DMS53 (cell line): ENCODE results near the gene MBD3L3.
"Not testable (repeated sequence)": the region's sequence is repeated elsewhere in the genome, so short reads cannot be mapped to it uniquely, and the experiment has no call there.

Source experiments
- DNase-seq: peaks from one replicate; lab custom pipeline; 2025; lab: John Stamatoyannopoulos, UW

MBD3L3 gene

GRCh38 chr19:7063339-7063738, 4.9 kb upstream of the MBD3L3 start:
- no peak for DNase-seq

DNA sequence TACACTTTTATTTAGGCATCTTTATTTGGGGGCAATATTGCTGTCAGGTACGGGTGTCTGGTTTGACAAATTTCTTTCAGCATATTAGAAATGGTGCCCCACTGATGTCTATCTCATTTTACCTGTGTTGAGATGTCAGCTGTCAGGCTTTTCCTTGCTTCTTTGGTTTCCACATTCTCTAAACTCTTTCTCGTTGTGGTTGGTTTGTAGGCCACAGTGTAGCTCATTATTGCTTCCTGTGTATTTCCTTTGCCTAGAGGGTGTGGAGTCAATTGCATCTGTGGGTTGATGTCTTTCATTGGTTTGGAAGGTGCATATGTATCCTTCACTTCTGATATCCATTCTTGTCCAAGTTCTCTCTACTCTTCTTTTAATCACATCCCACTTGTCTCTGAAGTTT, 1.5 kb upstream of the MBD3L3 start:
- DNase-seq = not testable (repeated sequence)

GRCh38 chr19:7056371-7056770, 2.1 kb downstream of the MBD3L3 start:
- DNase-seq = not testable (repeated sequence)

DNA sequence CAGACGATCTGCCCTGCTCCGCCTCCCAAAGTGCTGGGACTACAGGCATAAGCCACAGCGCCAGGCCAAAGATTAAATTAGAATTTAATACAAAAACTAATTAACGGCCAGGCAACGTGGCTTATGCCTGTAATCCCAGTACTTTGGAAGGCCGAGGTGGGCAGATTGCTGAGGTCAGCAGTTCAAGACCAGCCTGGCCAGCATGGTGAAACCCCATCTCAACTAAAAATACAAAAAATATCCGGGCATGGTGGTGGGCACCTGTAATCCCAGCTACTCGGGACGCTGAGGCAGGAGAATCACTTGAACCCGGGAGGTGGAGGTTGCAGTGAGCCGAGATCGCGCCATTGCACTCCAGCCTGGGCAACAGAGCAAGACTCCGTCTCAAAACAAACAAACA, 2.8 kb downstream of the MBD3L3 start:
- not testable (repeated sequence) for DNase-seq

DNA sequence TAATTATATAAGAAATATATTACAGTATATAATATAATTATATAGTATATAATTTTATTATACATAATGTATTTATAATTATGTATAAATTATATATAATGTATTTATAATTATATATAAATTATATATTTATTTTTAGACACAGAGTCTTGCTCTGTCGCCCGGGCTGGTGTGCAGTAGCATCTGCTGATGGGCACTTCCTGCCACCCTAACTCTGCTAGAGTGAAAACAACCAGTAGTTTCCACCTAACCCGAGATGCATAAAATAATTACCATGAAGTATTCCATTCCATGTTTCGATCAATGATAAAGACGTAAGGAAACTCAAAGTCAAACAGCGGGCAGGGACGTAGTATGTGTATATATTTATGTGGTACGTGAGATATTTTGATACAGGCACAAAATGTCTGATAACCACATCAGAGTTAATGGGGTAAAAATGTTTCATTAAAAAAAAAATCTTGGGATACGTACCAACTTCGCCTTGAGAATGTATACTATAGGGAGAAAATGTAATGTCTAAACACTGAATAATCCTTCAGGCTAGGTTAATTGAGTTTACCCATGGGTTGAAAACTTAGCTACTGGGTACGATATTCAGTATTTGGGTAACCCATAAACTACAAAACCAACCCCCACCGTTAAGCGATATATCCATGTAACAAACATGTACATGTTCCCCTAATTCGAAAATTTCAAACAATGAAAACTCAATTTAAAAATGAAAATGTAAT, 3.7 kb downstream of the MBD3L3 start:
- DNase-seq = not testable (repeated sequence)

DNA sequence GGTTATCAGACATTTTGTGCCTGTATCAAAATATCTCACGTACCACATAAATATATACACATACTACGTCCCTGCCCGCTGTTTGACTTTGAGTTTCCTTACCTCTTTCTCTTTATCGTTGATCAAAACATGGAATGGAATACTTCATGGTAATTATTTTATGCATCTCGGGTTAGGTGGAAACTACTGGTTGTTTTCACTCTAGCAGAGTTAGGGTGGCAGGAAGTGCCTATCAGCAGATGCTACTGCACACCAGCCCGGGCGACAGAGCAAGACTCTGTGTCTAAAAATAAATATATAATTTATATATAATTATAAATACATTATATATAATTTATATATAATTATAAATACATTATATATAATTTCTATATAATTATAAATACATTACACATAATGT, 5.6 kb downstream of the MBD3L3 start:
- not testable (repeated sequence) for DNase-seq

DNA sequence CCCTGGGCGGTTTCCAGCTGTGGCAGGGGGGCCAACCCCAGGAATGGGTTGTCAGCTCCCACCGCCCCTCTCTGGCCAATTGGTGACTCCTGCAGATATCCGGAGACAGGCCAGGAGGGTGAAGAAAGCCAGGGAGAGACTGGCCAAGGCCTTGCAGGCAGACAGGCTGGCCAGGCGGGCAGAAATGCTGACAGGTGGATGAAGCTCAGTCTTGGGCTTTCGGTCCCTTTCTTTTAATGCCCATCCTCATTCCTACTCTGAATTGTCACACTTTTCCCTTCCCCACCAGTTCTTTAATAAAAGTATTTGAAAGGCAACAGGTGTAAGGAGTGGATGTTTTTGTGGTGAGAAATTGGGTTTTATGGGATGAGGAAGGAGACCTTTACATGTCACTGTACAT, 7.1 kb downstream of the MBD3L3 start:
- not testable (repeated sequence) for DNase-seq

GRCh38 chr19:7049021-7049420, 9.5 kb downstream of the MBD3L3 start, which contains the start of gene MBD3L2:
TSS of gene MBD3L2 (plus strand) at chr19:7049321. CDS start at chr19:7049374, 53 bp downstream.
- DNase-seq = not testable (repeated sequence)

DNA sequence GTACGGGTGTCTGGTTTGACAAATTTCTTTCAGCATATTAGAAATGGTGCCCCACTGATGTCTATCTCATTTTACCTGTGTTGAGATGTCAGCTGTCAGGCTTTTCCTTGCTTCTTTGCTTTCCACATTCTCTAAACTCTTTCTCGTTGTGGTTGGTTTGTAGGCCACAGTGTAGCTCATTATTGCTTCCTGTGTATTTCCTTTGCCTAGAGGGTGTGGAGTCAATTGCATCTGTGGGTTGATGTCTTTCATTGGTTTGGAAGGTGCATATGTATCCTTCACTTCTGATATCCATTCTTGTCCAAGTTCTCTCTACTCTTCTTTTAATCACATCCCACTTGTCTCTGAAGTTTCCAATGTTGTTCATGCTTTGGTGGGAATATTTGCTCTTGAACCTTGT, 16.9 kb downstream of the MBD3L3 start:
- DNase-seq = not testable (repeated sequence)

GRCh38 chr19:7040079-7040478, 18.4 kb downstream of the MBD3L3 start, which contains the start of gene MBD3L4:
TSS of gene MBD3L4 (minus strand) at chr19:7040179. CDS start at chr19:7040144, 35 bp downstream.
- DNase-seq = not testable (repeated sequence)

- not testable (repeated sequence) for DNase-seq
Observed at GRCh38 chr19:7030278-7030677, 28.2 kb downstream of the MBD3L3 start, which contains the start of gene MBD3L5. TSS of gene MBD3L5 (plus strand) at chr19:7030578. CDS start at chr19:7030612, 34 bp downstream.

- DNase-seq = not testable (repeated sequence)
Observed at GRCh38 chr19:7028790-7029189, 29.7 kb downstream of the MBD3L3 start.

DNA sequence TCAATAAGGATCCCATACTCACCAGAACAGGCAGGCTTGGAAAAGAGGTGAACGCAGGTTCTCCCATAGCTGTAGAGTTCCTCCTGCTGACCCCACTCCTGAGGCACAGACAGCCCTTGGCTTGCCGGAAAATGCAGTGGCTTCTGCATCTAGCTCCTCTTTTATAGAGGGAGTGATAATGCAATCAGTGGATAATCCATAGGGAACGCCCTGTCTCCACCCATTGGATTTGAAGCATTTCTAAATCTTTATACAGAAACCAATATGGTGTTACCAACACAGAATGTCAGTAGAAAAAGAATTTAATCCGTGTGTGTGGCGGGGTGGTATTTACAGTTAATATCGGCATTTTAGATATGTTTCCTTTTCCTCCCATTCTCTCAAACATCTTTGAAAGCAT, 37.1 kb downstream of the MBD3L3 start, which contains the start of gene MBD3L2B:
Gene MBD3L2B (minus strand): TSS at position 101 of the 400 bp plus-strand sequence. CDS start 34 bp downstream, at position 67.
- DNase-seq = not testable (repeated sequence)

- no peak for DNase-seq
Observed at GRCh38 chr19:7018828-7019227, 39.6 kb downstream of the MBD3L3 start.

DNA sequence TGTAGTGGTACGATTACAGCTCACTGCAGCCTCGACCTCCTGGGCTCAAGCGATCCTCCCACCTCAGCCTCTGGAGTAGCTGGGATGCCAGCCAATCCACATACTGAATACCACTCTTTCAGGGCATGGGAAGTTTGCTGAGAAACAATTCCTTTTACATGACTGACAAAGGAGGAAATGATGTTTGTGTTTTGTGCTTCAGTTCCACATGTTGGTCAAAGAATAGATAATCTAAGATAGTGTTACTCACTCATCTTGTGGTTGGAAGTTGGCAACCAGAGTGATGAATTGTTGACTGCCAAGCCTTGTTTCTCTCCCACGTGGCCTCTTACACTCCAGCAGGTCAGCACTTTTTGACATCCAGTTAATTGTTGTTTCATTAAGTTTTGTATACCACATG, 44.8 kb downstream of the MBD3L3 start:
- DNase-seq = no peak

- no peak for DNase-seq
Observed at GRCh38 chr19:7010722-7011593, 47.5 kb downstream of the MBD3L3 start.

DNA sequence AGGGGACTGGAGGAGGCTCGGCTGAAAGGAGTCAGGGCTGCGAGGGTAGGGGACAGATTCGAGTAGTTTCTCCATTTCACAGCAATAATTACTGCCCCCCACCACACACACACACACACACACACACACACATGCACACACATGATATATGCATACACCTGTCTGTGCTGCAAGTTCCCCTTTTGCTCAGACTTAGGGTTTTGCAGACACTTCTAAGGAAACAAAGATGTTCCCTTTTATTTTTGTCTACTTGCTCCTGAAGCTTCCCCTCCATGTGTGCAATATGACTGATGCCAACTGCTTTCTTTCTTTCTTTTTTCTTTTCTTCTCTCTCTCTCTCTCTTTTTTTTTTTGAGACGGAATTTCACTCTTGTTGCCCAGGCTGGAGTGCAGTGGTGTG, 50.6 kb downstream of the MBD3L3 start:
- no peak for DNase-seq
